ENCODE results near the gene GAGE2A. TPM values are rescaled to one million over a fixed set of nuclear protein-coding genes. Genes with fewer than 3 reads are reported as not detected.
"Not testable (repeated sequence)": the region's sequence is repeated elsewhere in the genome, so short reads cannot be mapped to it uniquely, and the experiment has no call there.

GAGE2A gene
- not detected in 2 replicates for total RNA-seq
- total RNA-seq (2013) = not detected
- polyA plus RNA-seq = not detected in 2 replicates
- polyA minus RNA-seq = not detected in 2 replicates

GRCh38 chrX:49589196-49589595 lies at the start of gene GAGE2A:
GAGE2A (plus strand) TSS chrX:49589496; CDS start chrX:49590651, 1,155 bp downstream.
- DNase-seq; H3K9me3 ChIP-seq (ENCODE audit: control extremely low read depth in 1 of 3, control insufficient read depth in 2 of 3, insufficient read depth in 1 of 3, low read length in 2 of 3); H3K27me3 ChIP-seq (replicated peaks in 1 of 4; ENCODE audit: control extremely low read depth in 1 of 4, control insufficient read depth in 3 of 4, insufficient read depth in 4 of 4, low read length in 3 of 4); H3K4me1 Mint-ChIP-seq; H2AFZ ChIP-seq (ENCODE audit: insufficient read depth, low read depth, low read length, poor library complexity, severe bottlenecking); H3K9ac ChIP-seq (ENCODE audit: low read length); H3K27ac ChIP-seq (ENCODE audit: low read length in 2 of 2); H3K36me3 ChIP-seq (replicated peaks in 1 of 2; ENCODE audit: control extremely low read depth in 1 of 2, control insufficient read depth in 1 of 2, extremely low read depth in 1 of 2, insufficient read depth in 2 of 2, low read length in 1 of 2); H3K9me3 Mint-ChIP-seq (ENCODE audit: insufficient read depth); POLR2A ChIA-PET; H4K20me1 ChIP-seq (ENCODE audit: control insufficient read depth, insufficient read depth, low read length, poor library complexity, severe bottlenecking); ATAC-seq (ENCODE audit: low read depth); H3K4me2 ChIP-seq (replicated peaks; ENCODE audit: low read depth, low read length, poor library complexity, severe bottlenecking); H3K4me1 ChIP-seq (ENCODE audit: control insufficient read depth in 2 of 2, insufficient read depth in 2 of 2, low read length in 2 of 2); H3K27ac Mint-ChIP-seq; CTCF ChIA-PET; H3K27me3 Mint-ChIP-seq; H3K4me3 ChIP-seq (ENCODE audit: control extremely low read depth in 1 of 5, extremely low read depth in 1 of 5, insufficient read depth in 1 of 5, low read depth in 2 of 5, low read length in 4 of 5); H3K79me2 ChIP-seq (ENCODE audit: control insufficient read depth, insufficient read depth, low read length); intact Hi-C loops (cut with micrococcal nuclease); H3K4me3 Mint-ChIP-seq: not testable (repeated sequence)
- no CpG with 5 or more reads among the region's 16 CpGs for WGBS (ENCODE audit: insufficient coverage)

- H3K4me3 ChIP-seq (ENCODE audit: control extremely low read depth in 1 of 5, extremely low read depth in 1 of 5, insufficient read depth in 1 of 5, low read depth in 2 of 5, low read length in 4 of 5); H3K9me3 Mint-ChIP-seq (ENCODE audit: insufficient read depth); H3K4me1 Mint-ChIP-seq; H3K27me3 Mint-ChIP-seq; H3K36me3 ChIP-seq (replicated peaks in 1 of 2; ENCODE audit: control extremely low read depth in 1 of 2, control insufficient read depth in 1 of 2, extremely low read depth in 1 of 2, insufficient read depth in 2 of 2, low read length in 1 of 2); POLR2A ChIA-PET; CTCF ChIA-PET; H3K4me2 ChIP-seq (replicated peaks; ENCODE audit: low read depth, low read length, poor library complexity, severe bottlenecking); DNase-seq; H2AFZ ChIP-seq (ENCODE audit: insufficient read depth, low read depth, low read length, poor library complexity, severe bottlenecking); ATAC-seq (ENCODE audit: low read depth); H3K27ac ChIP-seq (ENCODE audit: low read length in 2 of 2); H3K27ac Mint-ChIP-seq; H3K27me3 ChIP-seq (replicated peaks in 1 of 4; ENCODE audit: control extremely low read depth in 1 of 4, control insufficient read depth in 3 of 4, insufficient read depth in 4 of 4, low read length in 3 of 4); H4K20me1 ChIP-seq (ENCODE audit: control insufficient read depth, insufficient read depth, low read length, poor library complexity, severe bottlenecking); H3K4me1 ChIP-seq (ENCODE audit: control insufficient read depth in 2 of 2, insufficient read depth in 2 of 2, low read length in 2 of 2); H3K79me2 ChIP-seq (ENCODE audit: control insufficient read depth, insufficient read depth, low read length); H3K9me3 ChIP-seq (ENCODE audit: control extremely low read depth in 1 of 3, control insufficient read depth in 2 of 3, insufficient read depth in 1 of 3, low read length in 2 of 3); H3K9ac ChIP-seq (ENCODE audit: low read length); H3K4me3 Mint-ChIP-seq; intact Hi-C loops (cut with micrococcal nuclease): not testable (repeated sequence)
- WGBS (ENCODE audit: insufficient coverage) = no CpG with 5 or more reads among the region's 16 CpGs
These were observed 47.9 kb upstream of the GAGE2A start, which contains the start of gene GAGE12D for GRCh38 chrX:49541433-49541832. GAGE12D (plus strand) TSS chrX:49541733; CDS start chrX:49542888, 1,155 bp downstream.

GRCh38 chrX:49550989-49551388 lies 38.3 kb upstream of the GAGE2A start, which contains the start of gene GAGE12E:
GAGE12E (plus strand) TSS chrX:49551289; CDS start chrX:49552444, 1,155 bp downstream.
- H2AFZ ChIP-seq (ENCODE audit: insufficient read depth, low read depth, low read length, poor library complexity, severe bottlenecking); H3K27me3 ChIP-seq (replicated peaks in 1 of 4; ENCODE audit: control extremely low read depth in 1 of 4, control insufficient read depth in 3 of 4, insufficient read depth in 4 of 4, low read length in 3 of 4); POLR2A ChIA-PET; H3K27ac ChIP-seq (ENCODE audit: low read length in 2 of 2); H3K4me3 Mint-ChIP-seq; H3K9me3 ChIP-seq (ENCODE audit: control extremely low read depth in 1 of 3, control insufficient read depth in 2 of 3, insufficient read depth in 1 of 3, low read length in 2 of 3); H3K79me2 ChIP-seq (ENCODE audit: control insufficient read depth, insufficient read depth, low read length); H3K4me2 ChIP-seq (replicated peaks; ENCODE audit: low read depth, low read length, poor library complexity, severe bottlenecking); H3K36me3 ChIP-seq (replicated peaks in 1 of 2; ENCODE audit: control extremely low read depth in 1 of 2, control insufficient read depth in 1 of 2, extremely low read depth in 1 of 2, insufficient read depth in 2 of 2, low read length in 1 of 2); H4K20me1 ChIP-seq (ENCODE audit: control insufficient read depth, insufficient read depth, low read length, poor library complexity, severe bottlenecking); ATAC-seq (ENCODE audit: low read depth); DNase-seq; H3K27me3 Mint-ChIP-seq; H3K4me1 Mint-ChIP-seq; H3K9ac ChIP-seq (ENCODE audit: low read length); H3K9me3 Mint-ChIP-seq (ENCODE audit: insufficient read depth); H3K27ac Mint-ChIP-seq; H3K4me1 ChIP-seq (ENCODE audit: control insufficient read depth in 2 of 2, insufficient read depth in 2 of 2, low read length in 2 of 2); CTCF ChIA-PET; H3K4me3 ChIP-seq (ENCODE audit: control extremely low read depth in 1 of 5, extremely low read depth in 1 of 5, insufficient read depth in 1 of 5, low read depth in 2 of 5, low read length in 4 of 5); intact Hi-C loops (cut with micrococcal nuclease): not testable (repeated sequence)
- no CpG with 5 or more reads among the region's 16 CpGs for WGBS (ENCODE audit: insufficient coverage)

GRCh38 chrX:49560542-49560941 lies 28.8 kb upstream of the GAGE2A start, which contains the start of gene GAGE12F:
GAGE12F (plus strand) TSS chrX:49560842; CDS start chrX:49561997, 1,155 bp downstream.
- H3K4me3 Mint-ChIP-seq; ATAC-seq (ENCODE audit: low read depth); H3K9ac ChIP-seq (ENCODE audit: low read length); H3K27ac Mint-ChIP-seq; H3K4me1 Mint-ChIP-seq; CTCF ChIA-PET; H4K20me1 ChIP-seq (ENCODE audit: control insufficient read depth, insufficient read depth, low read length, poor library complexity, severe bottlenecking); intact Hi-C loops (cut with micrococcal nuclease); H3K4me3 ChIP-seq (ENCODE audit: control extremely low read depth in 1 of 5, extremely low read depth in 1 of 5, insufficient read depth in 1 of 5, low read depth in 2 of 5, low read length in 4 of 5); H2AFZ ChIP-seq (ENCODE audit: insufficient read depth, low read depth, low read length, poor library complexity, severe bottlenecking); H3K36me3 ChIP-seq (replicated peaks in 1 of 2; ENCODE audit: control extremely low read depth in 1 of 2, control insufficient read depth in 1 of 2, extremely low read depth in 1 of 2, insufficient read depth in 2 of 2, low read length in 1 of 2); H3K27me3 ChIP-seq (replicated peaks in 1 of 4; ENCODE audit: control extremely low read depth in 1 of 4, control insufficient read depth in 3 of 4, insufficient read depth in 4 of 4, low read length in 3 of 4); H3K27me3 Mint-ChIP-seq; H3K4me2 ChIP-seq (replicated peaks; ENCODE audit: low read depth, low read length, poor library complexity, severe bottlenecking); H3K27ac ChIP-seq (ENCODE audit: low read length in 2 of 2); H3K4me1 ChIP-seq (ENCODE audit: control insufficient read depth in 2 of 2, insufficient read depth in 2 of 2, low read length in 2 of 2); POLR2A ChIA-PET; H3K9me3 ChIP-seq (ENCODE audit: control extremely low read depth in 1 of 3, control insufficient read depth in 2 of 3, insufficient read depth in 1 of 3, low read length in 2 of 3); H3K9me3 Mint-ChIP-seq (ENCODE audit: insufficient read depth); H3K79me2 ChIP-seq (ENCODE audit: control insufficient read depth, insufficient read depth, low read length); DNase-seq: not testable (repeated sequence)
- no CpG with 5 or more reads among the region's 16 CpGs for WGBS (ENCODE audit: insufficient coverage)
